T-helper 17 cell (primary cell): Measurements from ENCODE around the gene TBX2. TPM values are rescaled to one million over a fixed set of nuclear protein-coding genes. Genes with fewer than 3 reads are reported as not detected.
"Not testable (repeated sequence)": the region's sequence is repeated elsewhere in the genome, so short reads cannot be mapped to it uniquely, and the experiment has no call there.

ENCODE experiments used
- ATAC-seq: fragments of 150-1000 bp; cut with Tn5 transposase; 2 replicates; pipeline ENCODE4 v1.10.0; 2021; ENCODE audit warnings: mild to moderate bottlenecking, moderate library complexity
- DNase-seq, 3 donors: peaks; one replicate each; pipeline versions ENCODE4 v3.0.0 to v3.0.0-alpha.2; 2020 to 2021
- H3K9me3 ChIP-seq: one replicate; pipeline ENCODE4 v1.7.0; 2013; ENCODE audit warnings: low read length, mild to moderate bottlenecking; ENCODE audit not compliant: control insufficient read depth, poor library complexity, severe bottlenecking
- H3K27ac Mint-ChIP-seq: one replicate; pipeline ENCODE4 v1.8.0; 2022; ENCODE audit warnings: mild to moderate bottlenecking, moderate library complexity, mixed read lengths
- H3K27me3 Mint-ChIP-seq: one replicate; pipeline ENCODE4 v1.8.0; 2022; ENCODE audit warnings: mixed read lengths
- H3K36me3 Mint-ChIP-seq: one replicate; pipeline ENCODE4 v1.8.0; 2022; ENCODE audit warnings: low read depth, mixed read lengths
- H3K4me1 Mint-ChIP-seq: one replicate; pipeline ENCODE4 v1.8.0; 2022; ENCODE audit warnings: mild to moderate bottlenecking, mixed read lengths
- H3K4me3 Mint-ChIP-seq: one replicate; pipeline ENCODE4 v1.8.0; 2022; ENCODE audit warnings: mild to moderate bottlenecking, moderate library complexity, mixed read lengths
- total RNA-seq, 4 donors: library from RNA in 2 of 4; stranded (reverse) in 2 of 4; gene quantifications; one replicate each; pipeline ENCODE4 v1.2.3 and lab custom pipeline; 2022 to 2026

TBX2 gene
- total RNA-seq, 2 donors from 2014 or later: 0.50 TPM; not detected in 1

DNA sequence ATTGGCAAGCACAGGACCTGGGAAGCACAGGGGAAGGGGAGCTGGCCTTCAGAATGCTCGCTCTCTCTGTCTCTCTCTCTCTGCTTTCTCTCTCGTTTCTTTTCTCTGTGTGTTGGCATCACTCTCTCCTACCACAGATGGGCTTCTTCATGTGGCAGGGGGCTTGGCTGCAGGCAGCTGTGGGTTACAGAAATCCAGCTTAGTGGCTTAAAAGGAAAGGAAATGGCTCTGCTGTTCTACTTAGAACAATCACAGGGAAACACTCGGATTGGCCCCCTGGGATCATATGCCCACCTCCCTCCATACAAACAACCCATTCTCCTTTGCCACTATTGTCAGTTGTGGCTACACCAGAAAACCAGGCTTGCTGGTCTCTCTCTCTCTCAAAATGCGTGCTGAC lies 20.4 kb downstream of the TBX2 start:
- Mint-ChIP-seq H3K4me1 (no peaks in the 10 kb centered on the region), H3K27me3 (peaks cover 70% of the 10 kb centered on the region), H3K27ac (no peak overlapping the region), H3K4me3 (no peak overlapping the region), H3K36me3 (peaks cover 6% of the 10 kb centered on the region)
- DNase-seq (no peak), ATAC-seq (no peak)
- no peaks in the 10 kb centered on the region for H3K9me3 ChIP-seq

DNA sequence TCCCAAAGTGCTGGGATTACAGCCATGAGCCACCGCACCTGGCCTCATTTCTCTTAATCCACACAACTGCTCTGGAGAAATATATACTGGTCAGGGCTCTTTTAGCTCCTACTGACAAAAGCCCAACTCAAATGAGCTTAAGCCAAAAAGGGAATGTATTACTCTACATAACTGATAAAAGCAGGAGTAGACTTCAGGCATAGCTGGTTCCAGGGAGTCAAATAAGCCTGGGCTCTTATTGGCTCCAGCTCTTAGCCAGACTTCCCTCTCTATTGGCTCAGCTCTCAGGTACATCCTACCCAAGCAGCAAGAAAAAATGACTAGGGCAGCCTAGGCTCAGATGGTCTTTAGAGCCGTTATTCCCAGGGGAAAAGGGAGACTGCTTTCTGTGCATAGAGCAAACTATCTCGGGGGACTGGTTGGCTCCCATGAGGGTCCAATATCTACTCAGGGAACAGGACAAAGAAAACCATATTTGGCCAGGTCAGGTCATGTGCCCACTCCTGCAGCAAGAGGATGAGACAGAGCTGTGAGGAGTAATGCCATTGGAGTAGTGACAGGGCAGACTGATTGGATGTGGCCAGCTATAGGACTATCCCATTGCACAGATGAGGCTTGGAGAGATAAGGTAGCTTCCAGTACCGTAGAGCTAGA lies 21.2 kb downstream of the TBX2 start:
- no peaks in the 10 kb centered on the region for H3K9me3 ChIP-seq
- Mint-ChIP-seq H3K4me3 (no peak overlapping the region), H3K27me3 (peaks cover 76% of the 10 kb centered on the region), H3K36me3 (peaks cover 6% of the 10 kb centered on the region), H3K4me1 (no peaks in the 10 kb centered on the region), H3K27ac (no peak overlapping the region)
- ATAC-seq (no peak), DNase-seq (no peak)

DNA sequence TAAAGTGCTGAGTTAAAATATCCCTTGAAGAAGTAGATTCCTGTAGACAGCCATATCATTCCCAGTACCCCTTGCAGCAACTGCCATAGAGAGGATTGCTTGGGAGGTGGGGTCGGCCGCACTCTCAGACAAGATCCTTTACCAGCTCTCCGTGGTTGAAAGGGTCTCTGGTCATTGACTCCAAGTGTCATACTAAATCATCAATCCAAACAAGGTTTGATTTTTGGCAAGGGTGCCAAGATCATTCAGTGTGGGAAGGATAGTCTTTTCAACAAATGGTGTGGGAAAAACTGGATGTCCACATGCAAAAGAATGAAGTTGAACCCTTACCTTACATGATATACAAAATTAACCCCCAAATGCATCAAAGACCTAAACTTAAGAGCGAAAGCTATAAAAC lies 21.8 kb downstream of the TBX2 start:
- Mint-ChIP-seq H3K27ac (no peak overlapping the region), H3K4me3 (no peak overlapping the region), H3K27me3 (peaks cover 79% of the 10 kb centered on the region), H3K36me3 (peaks cover 6% of the 10 kb centered on the region), H3K4me1 (no peaks in the 10 kb centered on the region)
- DNase-seq (no peak), ATAC-seq (no peak)
- H3K9me3 ChIP-seq: no peaks in the 10 kb centered on the region

DNA sequence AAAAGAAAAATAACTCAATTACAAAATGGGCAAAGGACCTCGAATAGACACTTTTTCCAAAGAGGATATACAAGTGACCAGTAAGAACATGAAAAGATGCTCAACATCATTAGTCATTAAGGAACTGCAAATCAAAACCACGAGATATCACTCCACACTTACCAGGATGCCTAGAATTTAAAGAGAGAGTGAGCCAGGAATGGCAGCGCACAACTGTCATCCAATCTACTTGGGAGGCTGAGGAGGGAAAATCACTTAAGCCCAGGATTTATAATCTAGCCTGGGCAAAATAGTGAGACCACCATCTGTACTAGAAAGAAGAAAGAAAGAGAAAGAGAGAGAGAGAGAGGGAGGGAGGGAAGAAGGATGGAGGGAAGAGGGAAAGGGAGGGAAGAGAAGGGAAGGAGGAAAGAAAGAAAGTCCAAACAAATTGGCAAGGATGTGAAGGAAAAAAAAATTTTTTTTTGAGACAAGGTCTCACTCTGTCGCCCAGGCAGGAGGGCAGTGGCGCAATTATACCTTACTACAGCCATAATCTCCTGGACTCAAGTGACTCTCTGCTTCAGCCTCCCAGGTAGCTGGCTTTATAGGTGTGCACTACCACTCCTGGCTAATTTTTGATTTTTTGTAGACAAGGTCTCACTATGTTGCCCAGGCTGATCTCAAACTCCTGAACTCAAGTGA lies 22.6 kb downstream of the TBX2 start:
- ATAC-seq (no peak), DNase-seq (no peak)
- no peak overlapping the region for H3K4me3 Mint-ChIP-seq
- peaks cover 83% of the 10 kb centered on the region for H3K27me3 Mint-ChIP-seq
- H3K9me3 ChIP-seq: no peaks in the 10 kb centered on the region
- H3K27ac Mint-ChIP-seq: no peak overlapping the region
- H3K4me1 Mint-ChIP-seq: no peaks in the 10 kb centered on the region
- peaks cover 6% of the 10 kb centered on the region for H3K36me3 Mint-ChIP-seq

DNA sequence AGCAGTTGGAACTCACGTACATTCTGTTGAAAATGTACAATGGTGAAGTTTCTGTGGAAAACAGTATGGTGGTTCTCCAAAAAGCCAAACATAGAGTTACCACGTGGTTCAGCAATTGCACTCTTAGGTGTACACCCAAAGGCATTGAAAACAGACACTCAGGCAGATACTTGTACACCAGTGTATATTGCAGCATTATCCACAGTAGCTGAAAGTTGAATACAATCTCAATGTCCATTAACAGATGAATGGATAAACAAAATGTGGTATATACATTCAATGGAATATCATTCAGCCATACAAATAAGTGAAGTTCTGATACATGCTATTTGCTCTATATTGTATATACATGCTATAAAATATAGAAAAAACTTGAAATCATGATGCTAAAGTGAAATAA lies 23.2 kb downstream of the TBX2 start:
- H3K36me3 Mint-ChIP-seq: peaks cover 6% of the 10 kb centered on the region
- DNase-seq (no peak), ATAC-seq (no peak)
- H3K9me3 ChIP-seq: no peaks in the 10 kb centered on the region
- H3K27me3 Mint-ChIP-seq: peaks cover 85% of the 10 kb centered on the region
- no peaks in the 10 kb centered on the region for H3K4me1 Mint-ChIP-seq
- H3K27ac Mint-ChIP-seq: no peak overlapping the region
- H3K4me3 Mint-ChIP-seq: no peak overlapping the region

DNA sequence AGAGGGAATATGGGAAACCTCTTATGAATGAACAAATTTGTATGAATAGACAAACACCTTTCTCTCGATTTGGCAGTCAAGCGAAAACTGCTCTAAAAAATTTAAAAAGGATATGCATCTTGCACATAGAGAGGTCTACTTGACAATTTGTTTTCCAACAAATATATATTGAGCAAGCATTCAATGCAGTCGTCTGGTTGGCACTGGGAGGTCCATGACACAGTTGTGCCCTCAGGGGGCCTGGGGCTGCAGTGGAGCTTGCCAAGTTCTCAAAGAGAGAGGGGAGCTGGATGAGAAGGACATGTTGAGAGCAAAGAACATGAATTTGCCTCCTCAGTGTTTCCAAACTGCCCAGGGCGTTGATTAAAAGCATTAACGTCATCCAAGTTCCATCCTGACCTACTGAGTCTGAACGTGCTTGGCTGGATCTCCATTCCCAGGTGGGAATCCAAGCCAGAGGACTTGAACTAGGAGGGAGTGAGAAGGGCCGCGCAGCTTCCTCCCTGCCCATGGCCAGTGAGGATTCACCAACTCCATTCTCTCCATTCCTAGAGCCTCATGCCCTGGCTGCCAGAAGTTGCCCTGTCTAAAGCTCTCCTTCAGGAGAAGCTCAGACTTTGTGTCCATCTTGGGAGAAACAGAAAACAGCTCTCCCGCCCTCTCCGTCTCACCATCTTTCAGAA lies 24.5 kb downstream of the TBX2 start:
- H3K27me3 Mint-ChIP-seq: peaks cover 73% of the 10 kb centered on the region

DNA sequence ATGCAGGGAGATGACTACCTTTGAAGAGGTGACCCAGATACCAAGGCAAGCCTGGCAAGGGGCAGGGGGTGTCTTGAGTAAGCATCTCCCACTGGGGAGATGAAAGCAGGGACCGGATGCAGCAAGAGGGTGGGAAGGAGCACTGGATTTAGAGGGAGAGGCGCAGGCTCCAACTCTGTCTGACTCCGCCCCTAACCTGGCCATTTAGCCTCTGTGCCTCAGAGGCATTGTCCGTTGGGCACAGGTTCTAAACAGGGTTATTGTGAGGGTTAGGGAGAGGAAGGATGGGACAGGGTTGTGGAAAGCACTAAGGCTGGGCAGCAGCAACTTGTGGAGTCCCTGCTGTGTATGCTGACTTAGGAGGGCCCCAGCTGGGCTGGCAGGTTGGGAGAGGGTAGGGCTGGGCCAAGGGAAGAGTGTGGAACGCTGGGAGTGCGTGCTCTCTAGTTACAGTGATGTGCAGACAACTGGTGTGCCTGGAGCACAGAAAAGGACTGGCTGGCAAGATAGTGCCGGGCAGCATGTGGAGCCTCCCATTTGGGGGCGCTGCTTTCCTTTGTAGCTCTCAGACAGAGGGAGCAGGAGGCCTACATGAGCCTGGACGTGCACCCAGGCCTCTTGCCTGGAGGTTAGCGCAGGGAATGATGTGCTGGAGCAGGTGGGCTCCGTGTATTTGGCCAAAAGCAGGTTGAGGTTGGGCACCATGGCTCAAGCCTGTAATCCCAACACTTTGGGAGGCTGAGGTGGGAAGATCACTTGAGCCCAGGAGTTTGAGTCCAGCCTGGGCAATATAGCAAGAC lies 26.2 kb downstream of the TBX2 start:
- H3K4me1 Mint-ChIP-seq: no peaks in the 10 kb centered on the region
- DNase-seq: no peak
- ATAC-seq: no peak
- no peak overlapping the region for H3K4me3 Mint-ChIP-seq
- H3K9me3 ChIP-seq: no peaks in the 10 kb centered on the region
- peaks cover 61% of the 10 kb centered on the region for H3K27me3 Mint-ChIP-seq
- peak overlapping the region; percentile 61 for H3K27ac Mint-ChIP-seq
- peaks cover 3% of the 10 kb centered on the region for H3K36me3 Mint-ChIP-seq

More for the DNA sequence above, 24.5 kb downstream of the TBX2 start:
- ATAC-seq (no peak), DNase-seq (no peak)
- H3K36me3 Mint-ChIP-seq: peaks cover 6% of the 10 kb centered on the region
- no peak overlapping the region for H3K4me3 Mint-ChIP-seq
- no peaks in the 10 kb centered on the region for H3K4me1 Mint-ChIP-seq
- no peak overlapping the region for H3K27ac Mint-ChIP-seq
- no peaks in the 10 kb centered on the region for H3K9me3 ChIP-seq

DNA sequence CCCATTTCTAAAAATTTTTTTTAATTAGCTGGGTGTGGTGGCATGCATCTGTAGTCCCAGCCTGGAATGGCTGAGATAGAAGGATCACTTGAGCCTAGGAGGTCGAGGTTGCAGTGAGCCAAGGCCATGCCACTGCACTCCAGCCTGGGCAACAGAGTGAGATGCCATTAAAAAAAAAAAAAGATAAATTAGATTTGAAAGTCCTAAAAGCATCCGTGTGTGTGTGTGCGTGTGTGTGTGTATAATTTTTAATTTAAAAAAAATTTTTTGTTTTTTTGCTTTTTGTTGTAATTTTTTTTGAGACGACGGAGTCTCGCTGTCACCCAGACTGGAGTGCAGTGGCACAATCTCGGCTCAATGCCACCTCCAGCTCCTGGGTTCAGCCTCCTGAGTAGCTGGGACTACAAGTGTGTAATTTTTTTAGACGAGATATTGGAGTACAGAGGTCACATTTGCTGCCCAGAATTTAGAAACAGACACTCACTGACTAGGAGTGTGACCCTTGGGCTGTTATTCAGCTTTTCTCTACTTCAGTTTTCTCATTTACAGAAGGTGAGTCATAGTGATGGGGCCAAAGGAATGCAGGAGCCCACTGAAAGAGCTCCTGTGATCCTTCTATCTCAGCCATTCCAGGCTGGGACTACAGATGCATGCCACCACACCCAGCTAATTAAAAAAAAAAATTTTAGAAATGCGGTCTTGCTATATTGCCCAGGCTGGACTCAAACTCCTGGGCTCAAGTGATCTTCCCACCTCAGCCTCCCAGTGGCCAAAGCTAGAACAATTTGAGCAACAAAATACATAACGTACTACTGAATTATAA lies 27.1 kb downstream of the TBX2 start:
- ATAC-seq (no peak), DNase-seq (no peak)
- Mint-ChIP-seq H3K4me3 (no peak overlapping the region), H3K27ac (no peak overlapping the region), H3K36me3 (peaks cover 3% of the 10 kb centered on the region), H3K4me1 (no peaks in the 10 kb centered on the region), H3K27me3 (peaks cover 58% of the 10 kb centered on the region)
- H3K9me3 ChIP-seq: no peaks in the 10 kb centered on the region

DNA sequence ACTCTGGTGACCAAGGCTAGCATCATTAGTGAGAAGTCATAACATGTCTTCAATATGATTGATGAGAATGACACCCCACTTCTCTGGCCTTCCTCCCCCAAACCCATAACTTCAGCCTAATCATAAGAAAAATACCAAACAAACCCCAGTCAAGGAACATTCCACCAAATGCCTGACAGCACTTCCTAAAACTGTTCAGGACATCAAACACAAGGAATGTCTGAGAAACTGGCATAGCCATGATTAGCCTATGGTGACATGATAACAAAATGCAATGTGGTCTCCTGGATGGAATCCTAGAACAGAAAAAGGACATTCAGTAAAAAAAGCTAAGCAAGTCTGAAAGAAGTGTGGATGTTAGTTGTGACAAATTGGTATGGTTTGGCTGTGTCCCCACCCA lies 27.9 kb downstream of the TBX2 start:
- H3K9me3 ChIP-seq: no peaks in the 10 kb centered on the region
- H3K36me3 Mint-ChIP-seq: no peaks in the 10 kb centered on the region
- H3K27ac Mint-ChIP-seq: no peak overlapping the region
- no peaks in the 10 kb centered on the region for H3K4me1 Mint-ChIP-seq
- DNase-seq: no peak
- no peak overlapping the region for H3K4me3 Mint-ChIP-seq
- peaks cover 50% of the 10 kb centered on the region for H3K27me3 Mint-ChIP-seq
- ATAC-seq: no peak

DNA sequence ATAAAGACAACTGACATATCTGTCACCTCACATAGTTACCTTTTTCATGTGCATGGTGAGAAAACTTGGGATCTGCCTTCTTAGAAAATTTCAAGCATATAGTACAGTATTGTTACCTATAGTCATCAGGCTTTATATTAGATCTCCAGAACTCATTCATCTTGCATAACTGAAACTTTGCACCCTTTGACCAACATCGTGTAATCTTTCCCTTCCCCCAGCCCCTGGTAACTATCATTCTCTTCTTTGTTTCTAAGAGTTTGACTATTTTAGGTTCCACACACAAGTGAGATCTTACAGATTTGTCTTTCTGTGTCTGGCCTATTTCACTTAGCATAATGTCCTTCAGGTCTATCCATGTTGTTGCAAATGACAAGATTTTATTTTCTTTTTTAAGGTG lies 29.6 kb downstream of the TBX2 start:
- no peak overlapping the region for H3K27ac Mint-ChIP-seq
- no peaks in the 10 kb centered on the region for H3K36me3 Mint-ChIP-seq
- peaks cover 43% of the 10 kb centered on the region for H3K27me3 Mint-ChIP-seq
- no peaks in the 10 kb centered on the region for H3K4me1 Mint-ChIP-seq
- no peaks in the 10 kb centered on the region for H3K9me3 ChIP-seq
- ATAC-seq: no peak
- no peak for DNase-seq
- H3K4me3 Mint-ChIP-seq: no peak overlapping the region

DNA sequence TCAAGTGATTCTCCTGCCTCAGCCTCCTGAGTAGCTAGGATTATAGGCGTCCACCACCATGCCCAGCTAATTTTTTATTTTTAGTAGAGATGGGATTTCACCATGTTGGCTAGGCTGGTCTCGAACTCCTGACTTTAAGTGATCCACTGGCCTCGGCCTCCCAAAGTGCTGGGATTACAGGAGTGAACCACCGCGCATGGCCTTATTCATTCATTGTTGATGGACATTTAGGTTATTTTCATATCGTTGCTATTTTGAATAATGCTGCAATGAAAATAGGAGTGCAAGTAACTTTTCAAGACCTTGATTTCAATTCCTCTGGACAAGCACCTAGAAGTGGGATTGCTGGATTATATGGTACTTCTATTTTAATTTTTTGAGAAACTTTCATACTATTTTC lies 30.2 kb downstream of the TBX2 start:
- H3K27ac Mint-ChIP-seq, H3K9me3 ChIP-seq, ATAC-seq, DNase-seq, H3K4me3 Mint-ChIP-seq, H3K36me3 Mint-ChIP-seq, H3K4me1 Mint-ChIP-seq: not testable (repeated sequence)
- peaks cover 38% of the 10 kb centered on the region for H3K27me3 Mint-ChIP-seq

DNA sequence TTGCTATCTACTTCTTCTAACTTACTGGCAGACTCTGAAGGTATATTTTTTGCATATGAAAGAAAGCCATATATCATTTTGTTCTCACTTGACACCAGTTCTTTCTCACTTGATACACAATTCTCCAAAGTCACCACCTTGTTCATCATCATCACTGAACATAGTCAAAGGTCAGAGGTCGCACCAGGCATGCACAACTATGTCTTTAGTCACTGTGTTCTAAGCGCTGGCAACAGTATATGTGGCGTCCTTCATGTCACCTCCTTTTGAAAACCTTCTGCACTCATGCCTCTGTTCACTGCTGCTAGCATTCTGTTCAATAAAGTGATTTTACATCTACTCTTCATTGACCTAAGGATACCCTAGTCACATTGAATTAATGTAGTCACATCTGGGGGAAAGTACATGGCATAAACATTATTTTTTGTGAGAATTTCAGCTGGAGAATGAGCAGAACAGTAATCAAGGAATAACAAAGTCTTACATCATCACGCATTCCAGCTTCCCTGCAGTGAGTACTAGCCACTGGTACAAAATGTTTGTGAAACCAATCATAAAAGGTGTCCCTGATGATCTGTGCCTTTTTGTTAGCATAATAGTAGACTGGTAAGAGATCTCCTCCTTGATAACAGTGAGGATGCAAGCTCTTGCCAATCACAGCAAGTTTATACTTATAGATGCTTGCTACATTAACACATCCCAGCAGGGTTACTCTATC lies 32.1 kb downstream of the TBX2 start:
- peaks cover 32% of the 10 kb centered on the region for H3K27me3 Mint-ChIP-seq
- H3K4me3 Mint-ChIP-seq: no peak overlapping the region
- no peaks in the 10 kb centered on the region for H3K4me1 Mint-ChIP-seq
- ATAC-seq (no peak), DNase-seq (no peak)
- peaks cover 5% of the 10 kb centered on the region for H3K9me3 ChIP-seq
- no peak overlapping the region for H3K27ac Mint-ChIP-seq
- no peaks in the 10 kb centered on the region for H3K36me3 Mint-ChIP-seq
